Activated T-cell treated with anti-CD3 and anti-CD28 coated beads, Interleukin-2, amount 50 U/mL, for 72 hours (primary cell): Measurements from ENCODE around the gene TMEM91. TPM values are rescaled to one million over a fixed set of nuclear protein-coding genes. Genes with fewer than 3 reads are reported as not detected.

Source experiments
- ATAC-seq, 2 donors: fragments of 150-1000 bp; cut with Tn5 transposase; replicated peaks in 1 of 2; 2 replicates each; pipeline ENCODE4 v1.10.0; 2021; ENCODE audit warnings: moderate library complexity in 2 of 2, mild to moderate bottlenecking in 1 of 2
- DNase-seq, 2 donors: peaks; one replicate each; pipeline ENCODE4 v3.0.0; 2021 to 2022; ENCODE audit warnings: mixed read lengths in 1 of 2
- H3K27ac Mint-ChIP-seq: one replicate; pipeline ENCODE4 v1.8.0; 2022; ENCODE audit warnings: mild to moderate bottlenecking, moderate library complexity, mixed read lengths
- H3K27me3 Mint-ChIP-seq: one replicate; pipeline ENCODE4 v1.8.0; 2022; ENCODE audit warnings: low read depth, mixed read lengths
- H3K36me3 Mint-ChIP-seq, 2 donors: one replicate each; pipeline ENCODE4 v1.8.0; 2022; ENCODE audit warnings: mixed read lengths in 2 of 2, mild to moderate bottlenecking in 1 of 2; ENCODE audit not compliant: insufficient read depth in 2 of 2
- H3K4me1 Mint-ChIP-seq: one replicate; pipeline ENCODE4 v1.8.0; 2022; ENCODE audit warnings: low read depth, mixed read lengths
- H3K4me3 Mint-ChIP-seq, 2 donors: one replicate each; pipeline ENCODE4 v1.8.0; 2022; ENCODE audit warnings: mild to moderate bottlenecking in 2 of 2, mixed read lengths in 2 of 2, moderate library complexity in 2 of 2
- H3K9me3 Mint-ChIP-seq, 2 donors: one replicate each; pipeline ENCODE4 v1.8.0; 2022; ENCODE audit warnings: mixed read lengths in 2 of 2
- total RNA-seq, 2 donors: library from RNA; stranded (reverse); gene quantifications; one replicate each; pipeline ENCODE4 v1.2.3, GENCODE V29; 2022

Gene TMEM91
- total RNA-seq, 2 donors from 2014 or later, result 12.3 to 12.8 TPM

DNA sequence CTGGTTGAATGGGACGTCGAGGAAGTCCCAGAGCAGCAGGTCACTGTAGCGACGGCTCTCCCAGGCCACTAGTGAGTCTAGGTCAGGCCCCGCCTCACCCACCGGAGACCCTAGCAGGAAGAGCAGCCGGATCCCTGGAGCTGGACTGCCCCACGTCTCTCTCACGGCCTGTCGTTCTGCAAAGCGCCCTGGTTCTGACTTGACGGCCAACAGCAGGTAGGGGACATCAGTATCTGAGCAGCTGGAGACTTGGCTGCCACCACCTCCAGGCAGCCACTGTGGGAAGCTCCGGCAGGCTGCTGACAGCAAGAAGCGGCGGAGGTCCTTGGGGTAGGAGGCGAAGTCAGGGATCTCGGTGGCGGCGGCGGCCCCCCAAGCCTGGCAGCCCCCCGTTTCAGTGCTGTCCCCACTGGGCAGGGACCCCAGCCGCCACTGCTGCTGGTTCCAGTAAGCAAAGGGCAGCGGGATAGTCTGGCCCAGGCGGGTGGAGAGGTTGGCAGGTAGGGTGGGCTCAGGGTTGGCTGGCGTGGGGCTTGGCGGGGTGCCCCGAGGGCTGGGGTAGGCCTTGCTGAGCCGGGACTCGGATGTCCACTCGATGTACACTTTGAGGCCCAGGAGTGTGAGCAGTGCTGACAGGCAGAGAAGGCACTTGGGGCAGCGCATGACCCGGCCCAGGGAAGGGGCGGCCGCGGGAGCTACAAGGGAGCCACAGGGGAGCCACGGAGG is 49.9 kb downstream of the TMEM91 start:
- Mint-ChIP-seq H3K27ac (no peak overlapping the region), H3K36me3 (peaks cover 0 to 4% of the 10 kb centered on the region in 2 donors), H3K4me3 (peak overlapping the region in 1 of 2 donors; percentile 24), H3K9me3 (no peaks in the 10 kb centered on the region), H3K4me1 (peaks cover 24% of the 10 kb centered on the region), H3K27me3 (no peaks in the 10 kb centered on the region)
- DNase-seq (no peak), ATAC-seq (no peak)

DNA sequence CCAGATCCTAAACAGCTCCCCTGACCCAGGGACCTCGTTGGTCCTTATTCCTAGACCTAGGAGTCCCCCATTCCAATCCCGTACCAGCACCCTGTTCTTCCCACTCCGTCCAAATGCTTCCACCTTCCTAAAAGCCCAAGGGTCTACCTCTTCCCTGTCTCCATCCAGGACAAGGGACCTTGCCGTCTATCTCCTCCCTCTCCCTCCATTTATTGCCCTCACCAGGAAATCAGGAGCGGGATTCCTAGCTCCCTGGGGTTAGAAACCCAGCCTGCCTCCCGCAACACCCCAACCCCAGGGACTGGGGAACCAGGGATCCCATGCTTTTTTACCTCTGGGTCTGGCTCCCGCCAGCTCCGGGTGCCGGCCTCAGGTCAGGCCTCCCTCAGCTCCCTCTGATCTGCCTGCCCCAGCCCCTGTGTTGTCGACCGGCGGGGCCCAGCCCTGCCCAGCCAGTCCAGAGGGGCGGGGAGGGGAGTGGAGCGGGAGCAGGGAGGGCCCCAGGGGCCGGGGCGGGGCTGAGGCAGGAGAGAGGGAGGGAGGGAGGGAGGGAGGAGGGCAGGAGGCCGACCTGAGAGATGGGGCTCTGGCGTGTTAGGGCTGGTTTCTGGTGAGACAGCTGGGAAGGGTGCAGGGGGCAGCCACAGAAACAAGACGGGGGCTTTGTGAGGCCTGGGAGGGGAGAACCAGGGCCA is 50.8 kb downstream of the TMEM91 start, which contains the start of gene B3GNT8:
Gene B3GNT8 (minus strand): TSS at position 423 of the 695 bp plus-strand sequence. CDS start 596 bp downstream, outside the sequence.
- Mint-ChIP-seq H3K27ac (peak within 1 kb of the TSS; percentile 92), H3K4me1 (peaks cover 24% of the 10 kb centered on the region), H3K9me3 (no peaks in the 10 kb centered on the region), H3K27me3 (no peaks in the 10 kb centered on the region), H3K4me3 (peak within 1 kb of the TSS; percentile 79 to 95), H3K36me3 (peaks cover 0 to 10% of the 10 kb centered on the region in 2 donors)
- ATAC-seq (peak; percentile 70), DNase-seq (peak; percentile 44 to 50)

DNA sequence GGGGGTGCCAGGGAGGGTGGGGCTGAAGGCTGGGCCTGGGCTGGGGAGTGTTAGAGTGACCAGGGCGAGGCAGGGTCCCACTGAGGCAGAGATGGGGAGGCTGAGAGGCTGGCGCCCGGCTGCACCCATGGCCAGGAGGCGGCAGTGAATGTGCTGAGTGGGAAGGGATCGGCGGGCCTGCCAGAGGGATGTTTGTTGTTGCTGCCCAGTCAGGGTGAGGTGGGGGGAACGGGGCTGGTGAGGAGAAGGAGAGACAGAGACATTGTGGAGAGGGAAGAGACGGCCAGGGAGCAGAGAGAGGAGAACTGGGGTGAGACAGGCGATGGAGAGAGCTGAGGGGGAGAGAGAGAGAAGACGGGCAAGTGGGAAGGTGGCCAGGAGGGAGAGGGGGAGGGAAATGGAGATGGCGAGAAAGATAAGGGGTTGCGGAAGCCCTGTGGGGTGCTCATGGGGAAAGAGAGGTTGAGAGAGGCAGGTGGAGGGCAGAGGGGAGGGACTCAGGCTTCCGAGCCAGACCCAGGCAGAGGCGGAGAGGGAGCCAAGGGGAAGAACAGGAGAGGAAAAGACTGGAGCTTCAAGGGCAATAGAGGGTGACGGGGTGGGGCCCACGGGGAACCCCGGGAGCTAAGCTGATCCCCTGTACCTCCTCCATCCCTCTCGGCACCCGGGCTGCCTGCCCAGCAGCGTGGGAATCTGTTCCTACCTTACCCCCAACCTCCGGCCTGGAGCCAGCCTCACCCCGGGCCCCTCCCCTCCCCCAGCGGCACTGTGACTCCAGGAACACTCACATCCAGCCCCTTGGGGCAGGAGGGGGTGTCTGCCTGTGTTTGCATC is 51.5 kb downstream of the TMEM91 start:
- ATAC-seq, result peak; percentile 53 to 60
- peak overlapping the region; percentile 92 for H3K27ac Mint-ChIP-seq

DNA sequence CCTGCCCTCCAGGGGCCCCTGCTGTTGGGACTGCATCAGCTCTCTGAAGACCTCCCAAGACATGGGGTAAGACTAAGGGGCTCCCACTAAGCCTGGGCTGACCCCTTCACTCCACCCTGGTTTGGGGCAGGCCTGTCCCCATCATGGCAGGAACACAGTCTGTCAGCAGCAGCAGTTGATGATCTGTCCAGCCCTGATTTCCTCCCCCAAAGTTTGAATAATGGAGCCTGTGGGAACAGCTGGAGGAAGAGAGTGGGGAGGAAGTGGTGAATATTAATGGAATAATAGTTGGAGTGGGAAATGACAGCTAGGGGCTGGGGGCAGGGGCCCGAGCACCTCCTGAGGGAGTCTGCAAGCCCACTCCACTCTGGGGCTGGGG is 52.1 kb downstream of the TMEM91 start:
- Mint-ChIP-seq H3K27ac (peak overlapping the region; percentile 84), H3K4me1 (peaks cover 24% of the 10 kb centered on the region), H3K4me3 (peak overlapping the region; percentile 74 to 95), H3K36me3 (peaks cover 1 to 10% of the 10 kb centered on the region in 2 donors), H3K27me3 (no peaks in the 10 kb centered on the region), H3K9me3 (no peaks in the 10 kb centered on the region)
- DNase-seq, result no peak
- no peak for ATAC-seq

More for the DNA sequence above, 51.5 kb downstream of the TMEM91 start:
- H3K27me3 Mint-ChIP-seq, result no peaks in the 10 kb centered on the region
- no peaks in the 10 kb centered on the region for H3K9me3 Mint-ChIP-seq
- DNase-seq, result peak; percentile 26 to 29
- H3K4me3 Mint-ChIP-seq, result peak overlapping the region; percentile 79 to 95
- peaks cover 24% of the 10 kb centered on the region for H3K4me1 Mint-ChIP-seq
- H3K36me3 Mint-ChIP-seq, result peaks cover 1 to 10% of the 10 kb centered on the region in 2 donors

DNA sequence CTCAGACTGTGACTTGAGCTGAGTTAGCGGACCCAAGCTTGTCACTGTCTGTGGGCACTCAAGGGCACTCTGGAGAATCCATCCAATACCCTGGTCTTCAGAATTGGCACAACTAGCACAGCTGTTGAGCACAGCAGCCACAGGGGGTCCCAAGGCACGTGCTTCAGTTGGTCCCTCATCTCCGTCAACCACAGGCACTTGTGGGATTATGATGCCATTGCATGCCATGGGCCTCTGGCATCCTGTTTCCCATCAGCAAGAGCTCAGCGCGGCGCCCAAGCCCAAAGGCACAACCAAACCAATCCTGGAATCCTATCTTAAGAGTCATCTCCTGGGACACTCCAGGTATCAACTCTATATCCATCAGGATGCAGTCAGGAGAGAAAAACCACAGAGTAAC is 54.6 kb downstream of the TMEM91 start:
- H3K9me3 Mint-ChIP-seq, result no peaks in the 10 kb centered on the region
- no peaks in the 10 kb centered on the region for H3K27me3 Mint-ChIP-seq
- H3K27ac Mint-ChIP-seq, result no peak overlapping the region
- peaks cover 24% of the 10 kb centered on the region for H3K4me1 Mint-ChIP-seq
- ATAC-seq, result no peak
- peaks cover 1 to 10% of the 10 kb centered on the region in 2 donors for H3K36me3 Mint-ChIP-seq
- no peak overlapping the region for H3K4me3 Mint-ChIP-seq
- DNase-seq, result no peak

DNA sequence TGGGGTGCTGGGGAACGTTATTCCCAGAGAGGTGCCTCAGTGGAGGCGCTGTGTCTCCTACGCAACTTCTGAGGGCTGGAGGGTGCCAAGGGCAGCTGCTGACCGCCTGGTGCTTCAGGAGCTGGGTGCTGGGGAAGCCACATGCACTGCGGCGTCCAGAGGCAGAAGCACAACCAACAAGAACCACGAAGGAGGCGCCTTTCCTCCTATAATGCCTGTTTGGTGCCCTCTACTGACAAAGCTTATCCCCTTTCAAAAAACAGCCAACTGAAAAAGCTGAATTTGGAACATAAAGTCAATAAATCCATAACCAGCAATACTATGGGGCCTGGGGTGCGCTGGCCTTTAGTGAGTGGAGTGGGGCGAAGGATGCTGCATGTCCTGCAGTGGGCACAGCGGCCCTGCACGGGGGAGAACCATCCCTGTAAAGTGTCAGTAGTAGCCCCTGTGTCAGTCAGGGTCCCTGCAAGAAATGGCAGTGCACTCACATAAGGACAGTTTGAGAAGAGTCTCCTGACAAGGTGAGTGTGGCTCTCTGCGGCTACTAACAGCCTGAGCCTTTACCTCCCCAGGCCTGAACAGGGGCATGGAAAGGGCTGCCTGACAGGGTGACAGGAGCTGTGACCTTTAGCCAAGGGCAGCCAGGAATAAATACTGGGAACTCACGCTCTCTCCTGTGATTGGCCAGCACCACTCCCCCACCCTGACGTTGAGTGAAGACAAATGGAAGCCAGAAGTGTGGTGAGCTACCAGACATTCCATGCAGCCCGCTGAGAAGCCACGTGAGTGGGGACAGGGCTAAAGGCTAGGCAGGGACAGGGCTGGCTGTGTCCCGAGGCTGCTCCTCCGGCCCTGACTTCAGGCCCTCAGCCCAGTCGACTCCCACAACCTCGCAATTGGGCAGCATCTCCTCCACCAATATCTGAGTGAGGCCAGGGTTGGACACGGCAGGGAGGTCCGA is 55.4 kb downstream of the TMEM91 start:
- Mint-ChIP-seq H3K27ac (no peak overlapping the region), H3K27me3 (no peaks in the 10 kb centered on the region), H3K4me3 (no peak overlapping the region), H3K4me1 (peaks cover 23% of the 10 kb centered on the region), H3K36me3 (peaks cover 1 to 10% of the 10 kb centered on the region in 2 donors), H3K9me3 (no peaks in the 10 kb centered on the region)
- no peak for DNase-seq
- no peak for ATAC-seq

DNA sequence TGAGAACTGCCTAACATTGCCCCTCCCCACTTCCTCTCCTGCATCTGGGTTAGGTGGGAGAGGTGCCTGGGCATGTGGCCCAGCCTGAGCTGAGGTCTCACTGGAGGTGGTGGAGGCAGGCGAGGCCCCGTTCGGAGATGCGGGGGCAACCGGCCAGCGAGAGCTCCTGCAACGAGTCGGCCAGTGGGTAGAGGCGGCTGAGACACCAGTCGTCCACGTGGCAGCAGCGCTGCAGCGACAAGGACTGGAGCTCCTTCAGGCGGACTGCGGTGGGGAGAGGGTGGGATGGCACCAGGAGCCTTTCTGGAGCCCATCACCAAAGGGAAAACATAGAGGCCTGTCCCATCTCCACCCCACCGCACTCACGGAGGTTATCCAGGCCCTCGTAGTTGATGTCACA is 56.8 kb downstream of the TMEM91 start:
- Mint-ChIP-seq H3K4me1 (peaks cover 14% of the 10 kb centered on the region), H3K4me3 (no peak overlapping the region), H3K36me3 (peaks cover 1 to 12% of the 10 kb centered on the region in 2 donors), H3K27me3 (no peaks in the 10 kb centered on the region), H3K27ac (no peak overlapping the region), H3K9me3 (no peaks in the 10 kb centered on the region)
- no peak for DNase-seq
- no peak for ATAC-seq

Other genes with a start within 250 kb of the TMEM91 start
- gene CYP2S1, start 183.3 kb upstream of the TMEM91 start, total RNA-seq, result 1 to 10 TPM in 1 of 2 donors, under 1 TPM in 1; 0.35 to 1.2 TPM
- under 1 TPM; 0.17 to 0.44 TPM for gene AXL, start 157.3 kb upstream of the TMEM91 start, total RNA-seq
- 100 to 1,000 TPM; 276 to 351 TPM for gene HNRNPUL1, start 112.2 kb upstream of the TMEM91 start, total RNA-seq
- 10 to 100 TPM; 28.8 to 33.4 TPM for gene CCDC97, start 66.4 kb upstream of the TMEM91 start, total RNA-seq
- 10 to 100 TPM; 93.5 to 94.2 TPM for gene TGFB1, start 22.6 kb upstream of the TMEM91 start, total RNA-seq
- gene B9D2, start 12.4 kb upstream of the TMEM91 start, total RNA-seq, result 1 to 10 TPM; 6.4 to 7.7 TPM
- gene EXOSC5, start 20.8 kb downstream of the TMEM91 start, total RNA-seq, result 10 to 100 TPM; 30.3 to 30.7 TPM
- gene BCKDHA, start 21.3 kb downstream of the TMEM91 start, total RNA-seq, result 10 to 100 TPM; 18.4 to 21.6 TPM
- 1 to 10 TPM in 1 of 2 donors, not detected in 1; 1.1 TPM for gene B3GNT8, start 50.8 kb downstream of the TMEM91 start, total RNA-seq
- gene DMAC2, start 63.4 kb downstream of the TMEM91 start, total RNA-seq, result 10 to 100 TPM; 59.9 to 66.6 TPM
- gene ERICH4, start 66.6 kb downstream of the TMEM91 start, total RNA-seq, result not detected
- gene CEACAM21, start 199.6 kb downstream of the TMEM91 start, total RNA-seq, result 10 to 100 TPM; 38.4 to 41.7 TPM